Measurements from ENCODE around the gene KRTAP16-1.
"Not testable (repeated sequence)": the region's sequence is repeated elsewhere in the genome, so short reads cannot be mapped to it uniquely, and the experiment has no call there.

KRTAP16-1 gene

DNA sequence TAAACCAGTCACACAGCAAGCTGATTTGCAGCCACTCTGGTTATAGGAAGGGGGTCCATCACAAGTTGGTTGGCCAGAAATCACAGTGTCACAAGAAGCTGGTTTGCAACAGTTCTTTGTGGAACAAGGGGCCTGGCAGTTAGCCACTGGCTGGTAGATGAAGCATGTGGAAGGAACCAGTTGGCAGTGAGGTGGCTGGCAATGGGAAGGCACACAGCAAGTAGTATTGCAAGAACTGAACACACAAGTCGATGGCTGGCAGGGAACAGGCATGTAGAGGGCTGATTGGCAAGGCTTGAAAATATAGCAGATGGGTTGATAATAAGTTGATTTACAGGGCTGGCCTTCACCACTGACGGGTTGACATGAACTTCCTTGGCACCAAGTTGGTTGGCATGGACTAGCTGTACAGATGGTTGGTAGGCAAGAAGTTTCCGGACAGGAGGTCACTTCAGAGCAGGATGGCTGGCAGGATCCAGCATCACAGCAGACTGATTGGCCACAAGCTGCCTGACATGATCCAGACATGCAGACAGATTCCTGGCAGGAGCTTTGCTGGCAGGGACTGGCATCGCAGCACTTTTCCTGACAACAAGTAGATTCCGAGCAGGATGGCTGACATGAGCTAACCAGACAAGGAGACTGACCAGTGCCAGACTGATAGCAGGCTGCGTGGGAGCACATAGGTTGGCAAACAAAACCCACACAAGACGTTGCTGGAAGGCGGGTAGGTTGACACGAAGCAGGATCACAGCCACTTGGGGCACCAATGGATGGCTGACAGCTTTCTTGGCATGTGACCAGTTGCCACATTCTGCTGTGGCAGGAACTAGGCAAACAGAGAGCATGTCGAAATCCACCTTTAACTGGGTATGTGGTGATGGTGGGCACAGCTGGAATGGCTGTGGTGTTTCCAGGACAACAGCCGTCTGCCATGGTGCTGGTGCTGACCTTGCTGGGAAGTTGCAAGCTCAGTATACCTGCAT lies 6.9 kb downstream of the KRTAP16-1 start, which contains the start of gene KRTAP29-1:
Gene KRTAP29-1 (minus strand): TSS at position 936 of the 986 bp plus-strand sequence. CDS start 0 bp downstream, at position 936.
- FAIRE-seq (no peak), DNase-seq (ENCODE audit: insufficient read length, low spot score) (no peak)
- no peak for TF ChIP-seq POLR2A (IDR thresholded peaks at IDR 0.05; ENCODE audit: low read depth, low read length)

GRCh38 chr17:41301204-41301790 lies 7.8 kb downstream of the KRTAP16-1 start:
- FAIRE-seq (no peak), DNase-seq (ENCODE audit: insufficient read length, low spot score) (no peak)
- no peak for TF ChIP-seq POLR2A (IDR thresholded peaks at IDR 0.05; ENCODE audit: low read depth, low read length)

DNA sequence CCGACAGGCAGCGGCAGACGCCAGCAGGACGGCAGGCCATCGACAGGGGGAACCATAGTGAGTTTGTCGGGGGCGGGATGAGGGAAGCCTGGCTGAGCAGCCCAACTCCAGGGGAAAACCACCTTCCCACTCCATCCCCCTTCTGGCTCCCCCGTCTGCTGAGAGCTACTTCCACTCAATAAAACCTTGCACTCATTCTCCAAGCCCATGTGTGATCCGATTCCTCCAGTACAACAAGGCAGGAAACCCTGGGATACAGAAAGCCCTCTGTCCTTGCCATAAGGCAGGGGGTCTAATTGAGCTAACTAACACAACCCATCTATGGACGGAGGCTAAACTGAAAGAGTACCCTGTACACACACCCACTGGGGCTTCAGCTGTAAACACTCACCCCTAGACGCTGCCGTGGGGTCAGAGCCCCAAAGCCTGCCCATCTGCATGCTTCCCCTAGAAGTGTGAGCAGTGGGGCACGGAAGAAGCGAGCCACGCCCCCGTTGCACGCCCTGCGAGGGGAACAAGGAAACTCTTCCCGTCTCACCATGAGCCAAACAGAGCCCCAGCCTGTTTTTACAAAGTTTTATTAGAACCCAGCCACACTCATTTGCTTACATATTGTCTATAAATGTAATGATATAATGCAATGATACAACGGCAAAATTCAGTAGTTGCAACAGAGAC lies 10.5 kb downstream of the KRTAP16-1 start:
- no peak for FAIRE-seq
- DNase-seq (ENCODE audit: insufficient read length, low spot score) = no peak
- TF ChIP-seq POLR2A (IDR thresholded peaks at IDR 0.05; ENCODE audit: low read depth, low read length) = no peak

- no peak for TF ChIP-seq POLR2A (IDR thresholded peaks at IDR 0.05; ENCODE audit: low read depth, low read length)
- DNase-seq (ENCODE audit: insufficient read length, low spot score) (no peak), FAIRE-seq (no peak)
Measured at GRCh38 chr17:41296846-41297245, 12.3 kb downstream of the KRTAP16-1 start.

DNA sequence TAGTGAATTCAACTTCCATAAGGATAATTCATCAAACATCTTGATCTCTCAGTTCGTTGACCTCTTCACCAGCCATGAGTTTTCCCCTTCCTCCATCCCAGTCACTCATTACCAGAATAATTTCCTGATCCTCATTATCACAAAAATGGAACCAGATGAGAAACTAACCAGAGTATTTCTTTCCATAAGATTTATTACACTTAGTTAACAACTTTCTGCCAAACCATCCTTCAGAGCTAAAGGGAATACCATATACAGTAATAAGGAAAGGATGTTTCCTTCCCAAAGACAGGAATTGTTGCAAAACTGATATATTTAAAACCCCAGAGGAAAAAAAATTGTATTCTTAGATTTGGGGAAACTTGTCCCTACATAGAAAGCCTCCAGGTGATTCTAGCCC lies 15.1 kb downstream of the KRTAP16-1 start:
- DNase-seq (ENCODE audit: insufficient read length, low spot score) = no peak
- no peak for FAIRE-seq
- no peak for TF ChIP-seq POLR2A (IDR thresholded peaks at IDR 0.05; ENCODE audit: low read depth, low read length)

DNA sequence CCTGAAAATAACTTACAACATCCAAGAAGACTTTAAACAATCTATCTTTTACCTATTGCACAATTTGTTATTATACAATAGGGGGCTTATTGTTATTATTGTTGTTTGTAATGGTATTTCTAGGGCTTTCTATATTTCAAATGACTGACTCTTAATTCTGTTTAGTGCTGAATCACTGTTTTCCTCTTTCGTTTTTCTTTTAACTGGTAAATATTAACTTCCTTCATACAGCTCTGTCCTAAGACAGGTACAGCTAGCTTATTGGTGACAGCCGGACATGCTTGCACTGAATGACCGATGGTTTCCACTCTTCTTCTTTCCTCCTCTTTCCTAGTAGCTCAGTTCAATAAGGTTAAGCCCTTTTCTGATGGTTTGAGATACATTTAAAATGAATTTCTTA lies 22.1 kb downstream of the KRTAP16-1 start:
- TF ChIP-seq POLR2A (IDR thresholded peaks at IDR 0.05; ENCODE audit: low read depth, low read length) = no peak
- FAIRE-seq = no peak
- DNase-seq (ENCODE audit: insufficient read length, low spot score) = no peak

- TF ChIP-seq POLR2A (IDR thresholded peaks at IDR 0.05; ENCODE audit: low read depth, low read length) = no peak
- FAIRE-seq (no peak), DNase-seq (ENCODE audit: insufficient read length, low spot score) (no peak)
Measured at GRCh38 chr17:41284546-41284945, 24.6 kb downstream of the KRTAP16-1 start.

- no peak for TF ChIP-seq POLR2A (IDR thresholded peaks at IDR 0.05; ENCODE audit: low read depth, low read length)
- FAIRE-seq (no peak), DNase-seq (ENCODE audit: insufficient read length, low spot score) (no peak)
Measured at GRCh38 chr17:41284043-41284442, 25.1 kb downstream of the KRTAP16-1 start.

DNA sequence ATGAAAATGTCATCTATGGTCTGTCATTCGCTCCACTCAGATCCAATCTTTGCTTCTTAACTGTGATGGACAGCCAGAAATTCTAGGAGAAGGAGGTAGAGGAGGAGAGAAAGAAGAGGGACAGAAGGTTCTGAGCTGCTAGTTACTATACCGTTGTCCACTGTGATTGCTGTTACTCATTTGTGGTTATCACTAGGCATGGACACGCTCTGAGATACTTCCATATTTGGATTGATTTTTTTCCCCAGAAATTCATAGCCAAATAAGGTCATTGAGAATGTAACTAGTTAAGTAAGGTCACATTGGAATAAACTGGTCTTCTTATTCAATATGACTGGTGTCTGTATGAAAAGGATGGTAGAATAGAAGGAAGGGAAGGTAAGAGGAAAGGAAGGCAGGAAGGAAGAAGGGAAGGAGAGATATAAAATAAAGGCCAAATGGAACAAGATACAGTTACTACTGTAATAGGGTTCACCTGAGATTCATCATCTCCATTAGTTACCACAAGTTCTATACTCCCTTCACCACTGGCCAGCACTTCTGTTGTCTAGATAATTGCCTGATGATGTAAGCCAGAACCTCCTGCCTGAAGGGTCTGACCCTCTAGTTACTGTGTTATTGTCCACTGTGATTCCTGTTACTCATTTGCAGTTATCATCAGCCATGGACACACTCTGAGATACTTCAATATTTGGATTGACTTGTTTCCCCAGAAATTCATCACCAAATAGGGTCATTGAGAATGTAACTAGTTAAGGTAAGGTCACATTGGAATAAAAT lies 30.7 kb downstream of the KRTAP16-1 start:
- no peak for TF ChIP-seq POLR2A (IDR thresholded peaks at IDR 0.05; ENCODE audit: low read depth, low read length)
- DNase-seq (ENCODE audit: insufficient read length, low spot score) (no peak), FAIRE-seq (peak; percentile 33)

DNA sequence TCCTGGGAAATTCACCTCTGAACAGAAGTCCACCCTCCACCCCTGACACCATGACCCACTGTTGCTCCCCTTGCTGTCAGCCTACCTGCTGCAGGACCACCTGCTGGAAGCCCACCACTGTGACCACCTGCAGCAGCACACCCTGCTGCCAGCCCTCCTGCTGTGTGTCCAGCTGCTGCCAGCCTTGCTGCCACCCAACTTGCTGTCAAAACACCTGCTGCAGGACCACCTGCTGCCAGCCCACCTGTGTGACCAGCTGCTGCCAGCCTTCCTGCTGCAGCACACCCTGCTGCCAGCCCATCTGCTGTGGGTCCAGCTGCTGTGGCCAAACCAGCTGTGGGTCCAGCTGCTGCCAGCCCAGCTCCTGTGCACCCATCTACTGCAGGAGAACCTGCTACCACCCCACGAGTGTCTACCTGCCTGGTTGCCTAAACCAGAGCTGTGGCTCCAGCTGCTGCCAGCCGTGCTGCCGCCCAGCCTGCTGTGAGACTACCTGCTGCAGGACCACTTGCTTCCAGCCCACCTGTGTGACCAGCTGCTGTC lies 33.4 kb downstream of the KRTAP16-1 start, which contains the start of gene KRTAP9-7:
Gene KRTAP9-7 (plus strand): TSS at position 51 of the 543 bp plus-strand sequence. CDS start 0 bp downstream, at position 51.
- FAIRE-seq; DNase-seq (ENCODE audit: insufficient read length, low spot score): not testable (repeated sequence)

DNA sequence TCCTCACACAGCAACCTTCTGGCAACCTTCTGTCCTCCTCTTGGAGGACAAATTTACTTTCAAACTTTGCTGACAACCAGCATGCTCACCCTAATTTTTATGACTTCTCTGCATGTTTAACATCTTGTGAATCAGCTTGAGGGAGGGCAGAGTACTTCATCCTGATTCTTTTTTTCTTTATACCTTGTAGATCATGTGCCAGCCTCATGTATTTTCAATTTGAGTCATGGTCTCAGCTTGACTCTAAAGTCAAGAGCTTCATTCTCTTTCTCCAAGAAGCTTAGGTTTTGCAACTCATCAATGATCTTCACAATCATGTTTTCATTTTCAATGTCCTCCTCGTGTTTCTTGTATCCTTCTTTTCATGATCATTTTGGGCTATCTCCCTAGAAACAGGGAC lies 37.3 kb downstream of the KRTAP16-1 start:
- DNase-seq (ENCODE audit: insufficient read length, low spot score) (no peak), FAIRE-seq (no peak)
- no peak for TF ChIP-seq POLR2A (IDR thresholded peaks at IDR 0.05; ENCODE audit: low read depth, low read length)

GRCh38 chr17:41271323-41271722 lies 37.8 kb downstream of the KRTAP16-1 start:
- not testable (repeated sequence) for FAIRE-seq; DNase-seq (ENCODE audit: insufficient read length, low spot score)

DNA sequence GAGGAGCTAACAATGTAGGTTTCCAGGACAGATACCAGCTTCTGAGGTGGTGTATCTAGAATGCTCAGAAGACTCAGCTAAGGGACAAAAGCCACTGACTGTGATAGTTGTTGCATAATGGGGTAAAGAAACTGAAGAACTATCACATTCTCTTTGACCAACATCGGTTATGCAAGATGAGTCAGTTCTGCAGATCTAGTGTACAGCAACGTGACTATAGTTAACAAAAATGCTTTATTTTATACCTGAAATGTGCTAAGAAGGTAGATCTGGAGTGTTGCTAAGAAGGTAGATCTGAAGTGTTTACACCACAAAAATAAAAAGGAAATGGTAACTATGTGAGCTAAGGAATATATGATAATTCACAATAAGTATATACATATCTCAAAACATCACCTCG lies 41.4 kb downstream of the KRTAP16-1 start:
- DNase-seq (ENCODE audit: insufficient read length, low spot score) (no peak), FAIRE-seq (no peak)
- no peak for TF ChIP-seq POLR2A (IDR thresholded peaks at IDR 0.05; ENCODE audit: low read depth, low read length)
